Stomach (tissue), 9 donors: ENCODE data around the gene LIPA. TPM values are rescaled to one million over a fixed set of nuclear protein-coding genes. Genes with fewer than 3 reads are reported as not detected.
A peak's percentile ranks its signal among the peaks of the same experiment; 100 is the strongest.

Source experiments
- DNase-seq, 2 donors: peaks; one replicate each; pipeline versions ENCODE4 v3.0.0 to v3.0.0-alpha.2; 2013 to 2019
- H3K27ac ChIP-seq, 5 donors: fragments of 200-600 bp in 4 of 5; sonication (generic) in 4 of 5; one replicate each; pipeline ENCODE4 v1.5.1; 2013 to 2019; ENCODE audit warnings: mild to moderate bottlenecking in 1 of 5, moderate library complexity in 1 of 5
- H3K27me3 ChIP-seq, 3 donors: fragments of 200-600 bp; sonication (generic); one replicate each; pipeline ENCODE4 v1.5.1; 2017 to 2019; ENCODE audit warnings: mixed run types in 1 of 3
- H3K36me3 ChIP-seq, 4 donors: fragments of 200-600 bp; sonication (generic); 1 replicate in 3 of 4; 2 replicates in 1 of 4; pipeline ENCODE4 v1.5.1; 2016 to 2019
- H3K4me1 ChIP-seq, 4 donors: fragments of 200-600 bp; sonication (generic); one replicate each; pipeline ENCODE4 v1.5.1; 2016 to 2019
- H3K4me3 ChIP-seq, 4 donors: fragments of 200-600 bp; sonication (generic) in 3 of 4; one replicate each; pipeline ENCODE4 v1.5.1; 2016 to 2019; ENCODE audit warnings: mild to moderate bottlenecking in 1 of 4
- H3K9me3 ChIP-seq, 4 donors: fragments of 200-600 bp; sonication (generic); one replicate each; pipeline ENCODE4 v1.5.1; 2016 to 2019
- EP300 ChIP-seq: sonication (generic); formaldehyde crosslinking; IDR thresholded peaks from one replicate; pipeline ENCODE4 v1.6.1; 2017; ENCODE audit warnings: antibody characterized with exemption
- POLR2A ChIP-seq, 4 donors: fragments of 450-650 bp; IDR thresholded peaks; one replicate each; pipeline ENCODE4 v1.6.1; 2016; ENCODE audit warnings: antibody characterized with exemption in 4 of 4, control low read depth in 2 of 4, mild to moderate bottlenecking in 1 of 4, moderate library complexity in 1 of 4
- POLR2AphosphoS5 ChIP-seq, 3 donors: sonication (generic); formaldehyde crosslinking; IDR thresholded peaks; one replicate each; pipeline ENCODE4 v1.6.1; 2016; ENCODE audit warnings: antibody characterized with exemption in 3 of 3
- WGBS, 5 donors: extraction: QIAGEN DNeasy Blood & Tissue Kit in 3 of 5; methylation state at CpG; one replicate each; pipeline versions ENCODE4 v1.1.5 to v1.1.7; 2013 to 2018; 5-methylcytosine and 5-hydroxymethylcytosine counted together
- intact Hi-C: fragments of 100-400 bp; cut with DNase I; formaldehyde crosslinking; loops from one replicate; pipeline ENCODE4 v1.15.1; 2023; ENCODE audit warnings: low total_unique reads
- polyA plus RNA-seq, 3 donors: library from polyadenylated mRNA; stranded (reverse); fragments of 200-250 nt; gene quantifications; one replicate each; pipeline ENCODE4 v1.2.3, GENCODE V29; 2013
- total RNA-seq, 5 donors: library from RNA; depleted of rRNA; stranded (reverse); fragments of >200 nt; gene quantifications; one replicate each; pipeline versions ENCODE4 v1.1.0 to v1.2.3, GENCODE V29; 2014 to 2016
- TF ChIP-seq, protein P1 (sequence below), 7 experiments: fragments of 450-650 bp in 4 of 7; fragments of 200-600 bp in 3 of 7; sonication (generic) in 3 of 7; IDR thresholded peaks; one replicate each; pipeline ENCODE4 v1.5.1; 2016 to 2019; ENCODE audit warnings: antibody characterized with exemption in 7 of 7, control low read depth in 2 of 7, mild to moderate bottlenecking in 1 of 7
- donor health status: healthy with polysubstance abuse.
- donor health status: Bipolar disorder and iron deficiency.
- donor health status: healthy.

The LIPA gene
- total and polyA plus RNA-seq, 8 donors = 1.8 to 65.9 (median 13.0) TPM

DNA sequence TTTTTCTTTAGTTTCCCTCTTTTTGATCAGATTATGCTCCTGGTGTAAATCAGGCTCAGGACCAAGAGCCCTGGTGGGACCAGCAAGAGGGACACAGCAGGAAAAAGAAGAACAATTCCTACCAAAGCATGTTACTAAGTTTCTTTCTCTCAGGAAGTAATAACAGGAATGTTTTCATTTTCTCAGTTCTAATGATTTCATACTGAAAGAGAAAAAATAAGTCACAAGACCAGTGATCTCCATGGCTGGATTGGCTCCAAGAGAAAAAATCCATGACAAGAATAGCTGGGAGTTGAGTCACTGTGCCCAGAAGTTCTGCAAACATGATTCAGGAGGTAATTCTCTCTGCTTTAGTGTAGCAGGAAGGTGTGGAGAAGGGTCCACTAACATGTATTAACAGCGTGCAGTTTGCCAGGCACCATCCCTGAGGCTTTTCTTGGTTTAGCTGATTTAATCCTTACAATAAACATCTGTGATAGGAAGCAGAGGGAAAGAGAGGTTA lies 26.5 kb upstream of the LIPA start:
- peak overlapping the region; percentile 68 to 85 (median 75) for H3K27ac ChIP-seq
- no peaks in the 10 kb centered on the region for H3K36me3 ChIP-seq
- H3K9me3 ChIP-seq = no peaks in the 10 kb centered on the region
- H3K4me3 ChIP-seq = no peak overlapping the region
- H3K27me3 ChIP-seq = no peaks in the 10 kb centered on the region
- peak; percentile 26 to 88 (median 37) for TF ChIP-seq POLR2AphosphoS5 (IDR thresholded peaks at IDR 0.05)
- TF ChIP-seq, protein P1, sequence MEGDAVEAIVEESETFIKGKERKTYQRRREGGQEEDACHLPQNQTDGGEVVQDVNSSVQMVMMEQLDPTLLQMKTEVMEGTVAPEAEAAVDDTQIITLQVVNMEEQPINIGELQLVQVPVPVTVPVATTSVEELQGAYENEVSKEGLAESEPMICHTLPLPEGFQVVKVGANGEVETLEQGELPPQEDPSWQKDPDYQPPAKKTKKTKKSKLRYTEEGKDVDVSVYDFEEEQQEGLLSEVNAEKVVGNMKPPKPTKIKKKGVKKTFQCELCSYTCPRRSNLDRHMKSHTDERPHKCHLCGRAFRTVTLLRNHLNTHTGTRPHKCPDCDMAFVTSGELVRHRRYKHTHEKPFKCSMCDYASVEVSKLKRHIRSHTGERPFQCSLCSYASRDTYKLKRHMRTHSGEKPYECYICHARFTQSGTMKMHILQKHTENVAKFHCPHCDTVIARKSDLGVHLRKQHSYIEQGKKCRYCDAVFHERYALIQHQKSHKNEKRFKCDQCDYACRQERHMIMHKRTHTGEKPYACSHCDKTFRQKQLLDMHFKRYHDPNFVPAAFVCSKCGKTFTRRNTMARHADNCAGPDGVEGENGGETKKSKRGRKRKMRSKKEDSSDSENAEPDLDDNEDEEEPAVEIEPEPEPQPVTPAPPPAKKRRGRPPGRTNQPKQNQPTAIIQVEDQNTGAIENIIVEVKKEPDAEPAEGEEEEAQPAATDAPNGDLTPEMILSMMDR (IDR thresholded peaks at IDR 0.05) = no peak
- 10 to 25% (median 15%) methylated on average over 1 of the region's 1 CpG for WGBS, 5 donors
- intact Hi-C loops = no loop called here
- peaks cover 9 to 42% (median 27%) of the 10 kb centered on the region in 4 donors for H3K4me1 ChIP-seq
- peak in 1 of 2 donors; percentile 90 for DNase-seq

DNA sequence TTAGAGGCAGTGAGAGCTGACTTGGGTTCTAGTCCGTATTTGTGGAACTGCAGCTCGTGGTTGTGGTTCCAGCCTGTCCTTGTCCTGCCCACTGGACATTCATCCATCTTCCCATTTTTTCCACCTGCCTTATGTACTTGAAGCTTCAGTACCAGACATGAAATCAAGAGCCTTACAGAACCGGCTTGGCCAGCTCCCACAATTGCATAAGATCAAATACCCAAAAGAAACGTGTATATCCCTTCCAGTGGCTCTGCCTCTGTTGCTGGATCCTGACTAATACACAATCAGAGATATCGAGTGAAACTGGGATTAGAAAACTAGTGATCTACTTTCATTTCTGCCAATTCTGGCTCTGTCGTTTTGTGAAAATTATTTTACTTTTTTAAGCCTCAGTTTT lies 23.8 kb upstream of the LIPA start:
- Histone ChIP-seq H3K27ac (peak overlapping the region in 1 of 5 donors; percentile 19), H3K27me3 (no peaks in the 10 kb centered on the region), H3K4me1 (peaks cover 9 to 34% (median 24%) of the 10 kb centered on the region in 4 donors), H3K9me3 (no peaks in the 10 kb centered on the region), H3K36me3 (no peaks in the 10 kb centered on the region), H3K4me3 (no peak overlapping the region)
- TF ChIP-seq POLR2AphosphoS5 (IDR thresholded peaks at IDR 0.05) (no peak), EP300 (no peak), POLR2A (IDR thresholded peaks at IDR 0.05) (no peak)
- TF ChIP-seq, protein P1 (IDR thresholded peaks at IDR 0.05) = no peak
- 60 to 68% (median 62%) methylated on average over 6 of the region's 6 CpGs for WGBS, 5 donors
- intact Hi-C loops = no loop called here
- DNase-seq = no peak

DNA sequence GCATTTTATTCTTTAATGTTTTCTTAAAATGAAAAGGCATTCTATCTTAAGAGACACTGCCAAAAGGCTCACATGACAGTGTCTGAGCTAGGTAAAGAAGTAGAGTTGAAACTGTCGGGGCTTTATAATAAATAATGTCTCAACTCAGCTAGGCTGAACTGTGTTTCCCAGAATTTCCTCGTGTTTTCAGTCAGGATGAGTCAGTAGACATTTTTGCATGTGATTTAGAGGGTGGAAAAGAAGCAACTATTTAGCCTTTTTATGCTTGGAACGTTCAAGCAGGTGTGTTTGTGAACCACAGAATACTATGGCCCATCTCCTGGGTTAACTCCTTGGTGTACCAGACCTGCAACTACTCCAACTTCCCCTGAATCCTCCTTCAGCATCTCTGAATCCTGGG lies 23.4 kb upstream of the LIPA start:
- intact Hi-C loops = no loop called here
- peaks cover 9 to 33% (median 24%) of the 10 kb centered on the region in 4 donors for H3K4me1 ChIP-seq
- TF ChIP-seq, protein P1 (IDR thresholded peaks at IDR 0.05) = no peak
- TF ChIP-seq EP300 = no peak
- no peak for TF ChIP-seq POLR2AphosphoS5 (IDR thresholded peaks at IDR 0.05)
- no peak for TF ChIP-seq POLR2A (IDR thresholded peaks at IDR 0.05)
- no peaks in the 10 kb centered on the region for H3K27me3 ChIP-seq
- DNase-seq = no peak
- H3K9me3 ChIP-seq = no peaks in the 10 kb centered on the region
- no peak overlapping the region for H3K4me3 ChIP-seq
- 35 to 53% (median 42%) methylated on average over 3 of the region's 3 CpGs for WGBS, 5 donors
- H3K36me3 ChIP-seq = no peaks in the 10 kb centered on the region
- peak overlapping the region in 1 of 5 donors; percentile 19 for H3K27ac ChIP-seq

DNA sequence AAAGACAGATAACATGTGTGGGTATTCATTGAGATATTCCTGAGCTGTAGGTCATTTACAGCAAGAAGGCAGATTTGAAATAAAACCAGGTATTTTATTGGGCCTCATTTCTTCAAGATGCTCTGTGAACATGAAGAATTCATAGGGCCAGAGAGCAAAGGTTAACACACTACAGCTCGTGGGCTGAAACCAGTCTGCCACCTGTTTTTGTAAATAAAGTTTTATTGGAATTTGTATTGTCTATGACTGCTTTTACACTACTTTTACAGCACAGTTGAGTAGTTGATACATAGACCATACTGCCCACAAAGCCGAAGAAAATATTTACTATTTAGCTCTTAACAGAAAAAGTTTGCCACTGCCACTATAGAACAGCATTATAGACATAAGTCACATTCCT lies 22.1 kb upstream of the LIPA start:
- intact Hi-C loops = no loop called here
- TF ChIP-seq EP300 (no peak), POLR2AphosphoS5 (IDR thresholded peaks at IDR 0.05) (no peak)
- Histone ChIP-seq H3K36me3 (no peaks in the 10 kb centered on the region), H3K27ac (no peak overlapping the region), H3K4me3 (no peak overlapping the region), H3K9me3 (no peaks in the 10 kb centered on the region), H3K4me1 (peaks cover 0 to 20% (median 13%) of the 10 kb centered on the region in 4 donors), H3K27me3 (no peaks in the 10 kb centered on the region)
- DNase-seq = no peak
- WGBS, 5 donors = 71 to 95% (median 85%) methylated on average over 2 of the region's 2 CpGs

DNA sequence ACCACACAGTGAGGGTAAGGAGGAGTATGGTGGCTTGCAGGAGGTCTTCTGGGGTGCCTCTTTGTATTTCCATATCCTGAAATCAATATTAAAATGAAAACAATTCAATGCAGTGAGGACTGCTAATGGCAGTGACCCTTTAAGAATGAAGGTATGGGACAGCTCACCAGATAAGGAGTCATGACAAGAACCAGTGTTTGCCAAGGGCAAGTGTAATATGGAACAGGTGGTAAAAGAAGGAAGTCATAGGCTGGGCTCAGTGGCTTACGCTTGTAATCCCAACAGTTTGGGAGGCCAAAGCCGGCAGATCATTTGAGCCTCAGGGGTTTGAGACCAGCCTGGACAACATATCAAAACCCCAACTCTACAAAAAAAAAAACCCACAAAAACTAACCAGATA lies 20.0 kb upstream of the LIPA start:
- 70 to 93% (median 88%) methylated on average over 2 of the region's 2 CpGs for WGBS, 5 donors
- Histone ChIP-seq H3K36me3 (no peaks in the 10 kb centered on the region), H3K27me3 (no peaks in the 10 kb centered on the region), H3K4me1 (peaks cover 0 to 5% (median 0%) of the 10 kb centered on the region in 4 donors), H3K27ac (no peak overlapping the region), H3K9me3 (no peaks in the 10 kb centered on the region), H3K4me3 (no peak overlapping the region)
- DNase-seq = no peak
- intact Hi-C loops = no loop called here
- TF ChIP-seq POLR2A (IDR thresholded peaks at IDR 0.05) = no peak
- TF ChIP-seq, protein P1 (IDR thresholded peaks at IDR 0.05) = no peak
- TF ChIP-seq POLR2AphosphoS5 (IDR thresholded peaks at IDR 0.05) = no peak
- TF ChIP-seq EP300 = no peak
